PC-3 (cell line): ENCODE results near the gene CLIP1.

Experiments used
- CTCF ChIP-seq: fragments of 300-600 bp; sonication (generic); conservative IDR thresholded peaks from 2 replicates; pipeline ENCODE4 v1.5.1; 2017; ENCODE audit warnings: antibody characterized with exemption, low read depth, mild to moderate bottlenecking, low read length
- EZH2 ChIP-seq: fragments of 300-600 bp; sonication (generic); IDR thresholded peaks from one replicate; pipeline ENCODE4 v1.6.1; 2017; ENCODE audit warnings: antibody characterized with exemption, mild to moderate bottlenecking, low read length; ENCODE audit not compliant: unreplicated experiment

- TF ChIP-seq CTCF: no peak
- no peak for TF ChIP-seq EZH2
Observed at GRCh38 chr12:122349078-122349477, 73.4 kb downstream of the CLIP1 start.
